H1 (cell line): ENCODE data around the gene MMS22L. TPM values are rescaled to one million over a fixed set of nuclear protein-coding genes. Genes with fewer than 3 reads are reported as not detected.

Experiments used
- CTCF ChIA-PET: fragments of 300-600 bp; sonication (Branson Sonifier 250); formaldehyde crosslinking; loops from one replicate; lab custom pipeline; 2021; ENCODE audit not compliant: partially characterized antibody; lab: Charles Lee
- POLR2A ChIA-PET: fragments of 300-600 bp; sonication (Branson Sonifier 250); formaldehyde crosslinking; loops from one replicate; lab custom pipeline; 2021; ENCODE audit warnings: inconsistent platforms; ENCODE audit not compliant: partially characterized antibody; lab: Charles Lee
- DNase-seq, 2 experiments: peaks; one replicate each; pipeline versions ENCODE4 v3.0.0 to v3.0.0-alpha.2; 2010 to 2022; ENCODE audit warnings: low spot score in 2 of 2, low read depth in 1 of 2, mixed read lengths in 1 of 2
- FAIRE-seq: peaks from 2 replicates; lab custom pipeline; 2011; peaks lifted over from hg19 to GRCh38; lab: Jason Lieb, UNC
- H2AFZ ChIP-seq: 2 replicates; pipeline ENCODE4 v1.8.1; 2012; ENCODE audit warnings: low read length, inconsistent platforms
- H2AK5ac ChIP-seq: 2 replicates; pipeline ENCODE4 v1.6.1; 2013; ENCODE audit warnings: low read depth, low read length
- H2BK120ac ChIP-seq: replicated peaks from 2 replicates; pipeline ENCODE3; 2013; ENCODE audit warnings: low read depth, low read length, inconsistent platforms
- H2BK12ac ChIP-seq: 2 replicates; pipeline ENCODE4 v1.6.1; 2013; ENCODE audit warnings: low read depth, low read length
- H2BK15ac ChIP-seq: 2 replicates; pipeline ENCODE4 v1.6.1; 2013; ENCODE audit warnings: low read length
- H2BK20ac ChIP-seq: 2 replicates; pipeline ENCODE4 v1.6.1; 2013; ENCODE audit warnings: low read length
- H2BK5ac ChIP-seq: 2 replicates; pipeline ENCODE4 v1.6.1; 2013; ENCODE audit warnings: low read depth, low read length
- H3K14ac ChIP-seq: 2 replicates; pipeline ENCODE4 v1.6.1; 2013; ENCODE audit warnings: inconsistent platforms; ENCODE audit not compliant: insufficient read length
- H3K18ac ChIP-seq: 2 replicates; pipeline ENCODE4 v1.6.1; 2013; ENCODE audit warnings: low read length; ENCODE audit errors: extremely low read depth
- H3K23ac ChIP-seq: 2 replicates; pipeline ENCODE4 v1.6.1; 2013; ENCODE audit warnings: inconsistent platforms; ENCODE audit not compliant: insufficient read length
- H3K23me2 ChIP-seq: 2 replicates; pipeline ENCODE4 v1.6.1; 2013; ENCODE audit warnings: low read depth, low read length
- H3K27ac ChIP-seq: 2 replicates; pipeline ENCODE4 v1.6.1; 2011; ENCODE audit warnings: low read depth, low read length, inconsistent platforms
- H3K27me3 ChIP-seq, 4 experiments: replicated peaks in 1 of 4; 1 replicate in 1 of 4; 2 replicates in 3 of 4; pipeline versions ENCODE4 v1.6.1 to v1.8.1; 2011 to 2013; ENCODE audit warnings: low read length in 3 of 4, mild to moderate bottlenecking in 3 of 4, inconsistent platforms in 2 of 4, mixed read lengths in 2 of 4, moderate library complexity in 1 of 4; ENCODE audit not compliant: control insufficient read depth in 3 of 4, insufficient read depth in 3 of 4; ENCODE audit errors: extremely low read depth in 1 of 4
- H3K36me3 ChIP-seq, 4 experiments: 2 replicates each; pipeline versions ENCODE4 v1.6.1 to v1.8.1; 2011 to 2013; ENCODE audit warnings: mild to moderate bottlenecking in 4 of 4, low read length in 3 of 4, moderate library complexity in 2 of 4, control low read depth in 1 of 4, inconsistent platforms in 1 of 4; ENCODE audit not compliant: insufficient read depth in 4 of 4, control insufficient read depth in 2 of 4
- H3K4ac ChIP-seq: replicated peaks from 2 replicates; pipeline ENCODE3; 2013; ENCODE audit warnings: low read length, low read depth, mixed read lengths, inconsistent platforms; ENCODE audit not compliant: insufficient read length
- H3K4me1 ChIP-seq, 4 experiments: replicated peaks in 1 of 4; 1 replicate in 1 of 4; 2 replicates in 3 of 4; pipeline versions ENCODE4 v1.6.1 to v1.8.1; 2011 to 2013; ENCODE audit warnings: low read length in 3 of 4, inconsistent platforms in 2 of 4, mixed read lengths in 1 of 4; ENCODE audit not compliant: insufficient read depth in 4 of 4, control insufficient read depth in 3 of 4
- H3K4me2 ChIP-seq, 2 experiments: 2 replicates each; pipeline versions ENCODE4 v1.6.1 to v1.8.1; 2011 to 2013; ENCODE audit warnings: low read depth in 2 of 2, low read length in 2 of 2, control low read depth in 1 of 2, inconsistent platforms in 1 of 2, mild to moderate bottlenecking in 1 of 2; ENCODE audit not compliant: insufficient read depth in 1 of 2
- H3K4me3 ChIP-seq, 4 experiments: fragments of 200-600, 300-600 bp in 1 of 4; sonication (generic), shearing (Covaris generic), sonication (Bioruptor Twin) in 1 of 4; 2 replicates each; pipeline versions ENCODE4 v1.5.1 to v1.8.1; 2011 to 2016; ENCODE audit warnings: low read length in 4 of 4, low read depth in 3 of 4, control low read depth in 2 of 4, inconsistent platforms in 2 of 4, mild to moderate bottlenecking in 2 of 4, mixed read lengths in 1 of 4, moderate library complexity in 1 of 4; ENCODE audit not compliant: insufficient read depth in 2 of 4; ENCODE audit errors: extremely low read depth in 1 of 4
- H3K56ac ChIP-seq: replicated peaks from 2 replicates; pipeline ENCODE3; 2013; ENCODE audit warnings: low read depth, mild to moderate bottlenecking, mixed read lengths, low read length, inconsistent platforms; ENCODE audit not compliant: insufficient read length
- H3K79me1 ChIP-seq: 2 replicates; pipeline ENCODE4 v1.6.1; 2013; ENCODE audit warnings: low read depth, low read length, control low read depth
- H3K79me2 ChIP-seq, 2 experiments: 2 replicates each; pipeline versions ENCODE4 v1.6.1 to v1.8.1; 2012 to 2013; ENCODE audit warnings: low read length in 2 of 2, mild to moderate bottlenecking in 2 of 2, inconsistent platforms in 1 of 2; ENCODE audit not compliant: insufficient read depth in 2 of 2, control insufficient read depth in 1 of 2
- H3K9ac ChIP-seq, 4 experiments: replicated peaks in 1 of 4; 1 replicate in 1 of 4; 2 replicates in 3 of 4; pipeline versions ENCODE4 v1.6.1 to v1.8.1; 2011 to 2013; ENCODE audit warnings: low read depth in 3 of 4, low read length in 3 of 4, control low read depth in 2 of 4, mild to moderate bottlenecking in 2 of 4, moderate library complexity in 2 of 4, inconsistent platforms in 1 of 4; ENCODE audit errors: extremely low read depth in 1 of 4
- H3K9me3 ChIP-seq, 2 experiments: 2 replicates each; pipeline versions ENCODE4 v1.6.1 to v1.8.1; 2012 to 2013; ENCODE audit warnings: mild to moderate bottlenecking in 2 of 2, moderate library complexity in 2 of 2, control low read depth in 1 of 2, inconsistent platforms in 1 of 2, low read depth in 1 of 2, low read length in 1 of 2, mixed read lengths in 1 of 2; ENCODE audit not compliant: insufficient read depth in 2 of 2
- H4K20me1 ChIP-seq, 2 experiments: replicated peaks in 1 of 2; 2 replicates each; pipeline versions ENCODE3 to v1.8.1; 2011 to 2013; ENCODE audit warnings: inconsistent platforms in 2 of 2, low read length in 2 of 2, mild to moderate bottlenecking in 1 of 2; ENCODE audit not compliant: insufficient read depth in 2 of 2, control insufficient read depth in 1 of 2
- H4K5ac ChIP-seq: 2 replicates; pipeline ENCODE4 v1.6.1; 2013; ENCODE audit warnings: low read length, low read depth, mixed read lengths, inconsistent platforms; ENCODE audit not compliant: insufficient read length
- H4K8ac ChIP-seq: 2 replicates; pipeline ENCODE4 v1.8.0; 2013; ENCODE audit warnings: mild to moderate bottlenecking, moderate library complexity, low read length, inconsistent platforms; ENCODE audit not compliant: insufficient read depth; ENCODE audit errors: extremely low read depth
- H4K91ac ChIP-seq: replicated peaks from 2 replicates; pipeline ENCODE3; 2013; ENCODE audit warnings: low read length, mixed read lengths, inconsistent platforms; ENCODE audit not compliant: insufficient read length
- BACH1 ChIP-seq: IDR thresholded peaks from 2 replicates; pipeline ENCODE4 v1.6.1; 2012; ENCODE audit warnings: low read length, improper control_type of control experiment
- CBX8 ChIP-seq: fragments of 300-800, 300-1000 bp; sonication (generic); IDR thresholded peaks from 2 replicates; pipeline ENCODE4 v1.7.1; 2016; ENCODE audit warnings: low read depth, low read length, borderline replicate concordance
- CHD1 ChIP-seq: IDR thresholded peaks from 2 replicates; pipeline ENCODE4 v1.6.1; 2012; ENCODE audit warnings: low read depth, low read length, improper control_type of control experiment
- CREB1 ChIP-seq: IDR thresholded peaks from 2 replicates; pipeline ENCODE4 v1.6.1; 2012; ENCODE audit warnings: inconsistent platforms
- GABPA ChIP-seq: IDR thresholded peaks from 2 replicates; pipeline ENCODE4 v1.6.1; 2011; ENCODE audit warnings: mild to moderate bottlenecking, low read length, moderate library complexity, borderline replicate concordance; ENCODE audit not compliant: insufficient read depth
- HDAC2 ChIP-seq, 2 experiments: fragments of 300-600 bp in 1 of 2; sonication (generic) in 1 of 2; IDR thresholded peaks; 2 replicates each; pipeline ENCODE4 v1.6.1; 2011 to 2012; ENCODE audit warnings: low read depth in 2 of 2, low read length in 2 of 2, mild to moderate bottlenecking in 2 of 2, moderate library complexity in 2 of 2, borderline replicate concordance in 1 of 2, inconsistent platforms in 1 of 2
- JUND ChIP-seq: IDR thresholded peaks from 2 replicates; pipeline ENCODE4 v1.6.1; 2011; ENCODE audit warnings: mild to moderate bottlenecking, improper control_type of control experiment, low read length
- KDM5A ChIP-seq: fragments of 200-600 bp; IDR thresholded peaks from 2 replicates; pipeline ENCODE4 v1.7.1; 2012; ENCODE audit warnings: mild to moderate bottlenecking, low read length, inconsistent platforms, mixed read lengths
- POLR2AphosphoS5 ChIP-seq: IDR thresholded peaks from 2 replicates; pipeline ENCODE4 v1.6.1; 2011; ENCODE audit warnings: low read depth, low read length
- RNF2 ChIP-seq: fragments of 200-900, 300-1000 bp; sonication (generic); IDR thresholded peaks from 2 replicates; pipeline ENCODE4 v1.7.1; 2016; ENCODE audit warnings: borderline replicate concordance, low read depth, mild to moderate bottlenecking, antibody characterized with exemption, low read length; ENCODE audit not compliant: poor library complexity, severe bottlenecking; ENCODE audit errors: missing control alignments
- SP4 ChIP-seq: IDR thresholded peaks from 2 replicates; pipeline ENCODE4 v1.6.1; 2012; ENCODE audit warnings: low read length, inconsistent platforms
- TAF1 ChIP-seq: IDR thresholded peaks from 2 replicates; pipeline ENCODE4 v1.6.1; 2011; ENCODE audit warnings: mild to moderate bottlenecking, low read depth, low read length
- ZNF274 ChIP-seq: IDR thresholded peaks from 2 replicates; pipeline ENCODE4 v1.7.0; 2012; ENCODE audit warnings: low read length, borderline replicate concordance; ENCODE audit errors: extremely low read depth
- WGBS, 2 experiments: shearing (Covaris generic) in 1 of 2; methylation state at CpG; one replicate each; pipeline versions ENCODE4 v1.1.6 to v1.1.7; 2013 to 2015; ENCODE audit warnings: low lambda C conversion rate in 2 of 2, mixed read lengths in 2 of 2, inconsistent platforms in 1 of 2, low coverage in 1 of 2, missing lambda C conversion rate in 1 of 2; ENCODE audit not compliant: insufficient replicate concordance in 2 of 2, insufficient coverage in 1 of 2, insufficient read length in 1 of 2; ENCODE audit errors: extremely low coverage in 1 of 2, missing lambda C conversion rate in 1 of 2; 5-methylcytosine and 5-hydroxymethylcytosine counted together
- polyA plus RNA-seq, 7 experiments: library from polyadenylated mRNA; depleted of rRNA in 3 of 7; stranded (reverse) in 5 of 7; unstranded in 2 of 7; fragments of >200 nt in 5 of 7; fragments of 200-250 nt in 2 of 7; gene quantifications; 1 replicate in 5 of 7; 2 replicates in 1 of 7; 4 replicates in 1 of 7; pipeline versions ENCODE4 v1.2.1 to v1.2.3, GENCODE V29; 2011 to 2013; ENCODE audit warnings: missing spikeins in 2 of 7, mixed read lengths in 2 of 7
- total RNA-seq: library from RNA; stranded (reverse); fragmentation: NEBNext Ultra II Directional; extraction: Animal tissue kit (Norgen Biotek cat#: 25700); gene quantifications from 2 replicates; pipeline ENCODE4 v1.2.1, GENCODE V29; 2021
- TF ChIP-seq, protein P1 (sequence below): IDR thresholded peaks from 2 replicates; pipeline ENCODE4 v1.6.1; 2012; ENCODE audit warnings: inconsistent platforms

The MMS22L gene
- total and polyA plus RNA-seq, 2 of the 8 experiments (the other 6 are each of a cell fraction or from before 2014, with no cell fraction given): 11.1 to 32.6 TPM

DNA sequence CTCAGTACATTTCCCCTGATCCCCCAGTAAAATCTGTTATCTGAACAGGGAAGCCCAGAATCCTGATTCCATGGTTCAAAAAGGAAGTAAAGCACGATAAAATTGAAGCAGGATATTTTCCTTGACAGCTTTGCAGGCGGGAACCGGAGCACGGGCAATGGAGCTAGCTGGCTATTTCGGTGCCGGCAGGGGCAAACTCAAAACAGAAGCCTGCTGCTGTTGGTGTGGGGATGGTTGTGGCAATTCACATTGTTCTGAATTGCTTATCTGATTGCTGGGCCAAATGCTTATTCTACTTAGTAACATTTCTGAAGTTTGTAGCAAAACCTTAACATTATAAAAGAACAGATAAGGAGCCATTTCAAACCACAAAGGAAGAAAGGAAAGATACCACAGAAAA is 172.4 kb downstream of the MMS22L start:
- no peak overlapping the region for H4K91ac ChIP-seq
- no peaks in the 10 kb centered on the region for H3K9me3 ChIP-seq
- no peaks in the 10 kb centered on the region for H3K23me2 ChIP-seq
- no peak overlapping the region for H3K23ac ChIP-seq
- H3K56ac ChIP-seq: no peak overlapping the region
- H4K5ac ChIP-seq: no peak overlapping the region
- no peak overlapping the region for H3K18ac ChIP-seq
- no peaks in the 10 kb centered on the region for H3K36me3 ChIP-seq
- no peak overlapping the region for H2AFZ ChIP-seq
- H2BK120ac ChIP-seq: no peak overlapping the region
- no peak overlapping the region for H3K4me2 ChIP-seq
- no peak overlapping the region for H3K4me3 ChIP-seq
- H2BK20ac ChIP-seq: no peak overlapping the region
- no peak overlapping the region for H3K14ac ChIP-seq
- 93% methylated on average over 6 of the region's 6 CpGs; no CpG with 5 or more reads in 1 of the 2 experiments for WGBS, 2 experiments
- FAIRE-seq: no peak
- no peaks in the 10 kb centered on the region for H3K27me3 ChIP-seq
- H3K79me2 ChIP-seq: no peaks in the 10 kb centered on the region
- no peak overlapping the region for H3K4ac ChIP-seq
- TF ChIP-seq GABPA (no peak), TAF1 (no peak), JUND (no peak), POLR2AphosphoS5 (no peak), KDM5A (no peak), CHD1 (no peak), RNF2 (no peak), CBX8 (no peak), CREB1 (no peak), SP4 (no peak), ZNF274 (no peak), BACH1 (no peak), HDAC2 (IDR thresholded peaks at IDR 0.05; ENCODE audit: borderline replicate concordance in 1 of 2, low read depth in 2 of 2, low read length in 2 of 2) (no peak)
- TF ChIP-seq, protein P1, sequence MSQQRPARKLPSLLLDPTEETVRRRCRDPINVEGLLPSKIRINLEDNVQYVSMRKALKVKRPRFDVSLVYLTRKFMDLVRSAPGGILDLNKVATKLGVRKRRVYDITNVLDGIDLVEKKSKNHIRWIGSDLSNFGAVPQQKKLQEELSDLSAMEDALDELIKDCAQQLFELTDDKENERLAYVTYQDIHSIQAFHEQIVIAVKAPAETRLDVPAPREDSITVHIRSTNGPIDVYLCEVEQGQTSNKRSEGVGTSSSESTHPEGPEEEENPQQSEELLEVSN: no peak
- no peak overlapping the region for H2BK12ac ChIP-seq
- no peaks in the 10 kb centered on the region for H3K4me1 ChIP-seq
- no peaks in the 10 kb centered on the region for H3K79me1 ChIP-seq
- H2BK15ac ChIP-seq: no peak overlapping the region
- no peak overlapping the region for H4K8ac ChIP-seq
- H4K20me1 ChIP-seq: no peaks in the 10 kb centered on the region
- H3K9ac ChIP-seq: no peak overlapping the region
- no peak overlapping the region for H2BK5ac ChIP-seq
- DNase-seq: no peak
- H2AK5ac ChIP-seq: no peak overlapping the region
- ChIA-PET POLR2A (no interaction called here), CTCF (interaction anchor here (0.6 kb wide), 1 partner anchor 21 kb away, joined by 3 read pairs; no protein-coding TSS in a partner anchor)
- no peak overlapping the region for H3K27ac ChIP-seq
